ENCODE results near the gene THPO. TPM values are rescaled to one million over a fixed set of nuclear protein-coding genes. Genes with fewer than 3 reads are reported as not detected.

THPO gene
- total and polyA plus RNA-seq, 2 experiments from 2014 or later = 0.14 to 1.9 TPM

DNA sequence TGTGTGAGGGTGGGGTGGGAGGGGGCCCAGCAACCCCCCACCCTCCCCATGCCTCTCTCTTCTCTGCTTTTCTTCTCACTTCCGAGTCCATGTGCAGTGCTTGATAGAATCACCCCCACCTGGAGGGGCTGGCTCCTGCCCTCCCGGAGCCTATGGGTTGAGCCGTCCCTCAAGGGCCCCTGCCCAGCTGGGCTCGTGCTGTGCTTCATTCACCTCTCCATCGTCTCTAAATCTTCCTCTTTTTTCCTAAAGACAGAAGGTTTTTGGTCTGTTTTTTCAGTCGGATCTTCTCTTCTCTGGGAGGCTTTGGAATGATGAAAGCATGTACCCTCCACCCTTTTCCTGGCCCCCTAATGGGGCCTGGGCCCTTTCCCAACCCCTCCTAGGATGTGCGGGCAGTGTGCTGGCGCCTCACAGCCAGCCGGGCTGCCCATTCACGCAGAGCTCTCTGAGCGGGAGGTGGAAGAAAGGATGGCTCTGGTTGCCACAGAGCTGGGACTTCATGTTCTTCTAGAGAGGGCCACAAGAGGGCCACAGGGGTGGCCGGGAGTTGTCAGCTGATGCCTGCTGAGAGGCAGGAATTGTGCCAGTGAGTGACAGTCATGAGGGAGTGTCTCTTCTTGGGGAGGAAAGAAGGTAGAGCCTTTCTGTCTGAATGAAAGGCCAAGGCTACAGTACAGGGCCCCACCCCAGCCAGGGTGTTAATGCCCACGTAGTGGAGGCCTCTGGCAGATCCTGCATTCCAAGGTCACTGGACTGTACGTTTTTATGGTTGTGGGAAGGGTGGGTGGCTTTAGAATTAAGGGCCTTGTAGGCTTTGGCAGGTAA is 32.5 kb downstream of the THPO start:
- H3K4me2 ChIP-seq = 0 out of 2 replicates have a peak overlapping the region, but pooled peaks have one; percentile 18
- H3K36me3 ChIP-seq (ENCODE audit: insufficient read depth) = no peaks in the 10 kb centered on the region
- no peak overlapping the region for H3K27ac ChIP-seq (ENCODE audit: low read depth)
- H4K20me1 ChIP-seq (replicated peaks; ENCODE audit: insufficient read depth) = peaks cover 7% of the 10 kb centered on the region; the same call in 1 of the 2 replicates
- ATAC-seq (peak; percentile 92), DNase-seq (ENCODE audit: low spot score) (peak; percentile 94)
- no peak overlapping the region for H2AFZ ChIP-seq
- peak overlapping the region; percentile 53; the same call in 2 of the 3 replicates for H3K4me3 Mint-ChIP-seq
- no peaks in the 10 kb centered on the region for H3F3A ChIP-seq (replicated peaks; ENCODE audit: low read depth)
- H3K79me2 ChIP-seq (replicated peaks; ENCODE audit: insufficient read depth) = peaks cover 3% of the 10 kb centered on the region; the same call in 1 of the 2 replicates
- H3K4me3 ChIP-seq = no peak overlapping the region
- H3K9me3 Mint-ChIP-seq = no peaks in the 10 kb centered on the region
- H3K27ac Mint-ChIP-seq = peak overlapping the region; percentile 90
- H3K4me1 Mint-ChIP-seq = peaks cover 20% of the 10 kb centered on the region
- TF ChIP-seq, protein P1, sequence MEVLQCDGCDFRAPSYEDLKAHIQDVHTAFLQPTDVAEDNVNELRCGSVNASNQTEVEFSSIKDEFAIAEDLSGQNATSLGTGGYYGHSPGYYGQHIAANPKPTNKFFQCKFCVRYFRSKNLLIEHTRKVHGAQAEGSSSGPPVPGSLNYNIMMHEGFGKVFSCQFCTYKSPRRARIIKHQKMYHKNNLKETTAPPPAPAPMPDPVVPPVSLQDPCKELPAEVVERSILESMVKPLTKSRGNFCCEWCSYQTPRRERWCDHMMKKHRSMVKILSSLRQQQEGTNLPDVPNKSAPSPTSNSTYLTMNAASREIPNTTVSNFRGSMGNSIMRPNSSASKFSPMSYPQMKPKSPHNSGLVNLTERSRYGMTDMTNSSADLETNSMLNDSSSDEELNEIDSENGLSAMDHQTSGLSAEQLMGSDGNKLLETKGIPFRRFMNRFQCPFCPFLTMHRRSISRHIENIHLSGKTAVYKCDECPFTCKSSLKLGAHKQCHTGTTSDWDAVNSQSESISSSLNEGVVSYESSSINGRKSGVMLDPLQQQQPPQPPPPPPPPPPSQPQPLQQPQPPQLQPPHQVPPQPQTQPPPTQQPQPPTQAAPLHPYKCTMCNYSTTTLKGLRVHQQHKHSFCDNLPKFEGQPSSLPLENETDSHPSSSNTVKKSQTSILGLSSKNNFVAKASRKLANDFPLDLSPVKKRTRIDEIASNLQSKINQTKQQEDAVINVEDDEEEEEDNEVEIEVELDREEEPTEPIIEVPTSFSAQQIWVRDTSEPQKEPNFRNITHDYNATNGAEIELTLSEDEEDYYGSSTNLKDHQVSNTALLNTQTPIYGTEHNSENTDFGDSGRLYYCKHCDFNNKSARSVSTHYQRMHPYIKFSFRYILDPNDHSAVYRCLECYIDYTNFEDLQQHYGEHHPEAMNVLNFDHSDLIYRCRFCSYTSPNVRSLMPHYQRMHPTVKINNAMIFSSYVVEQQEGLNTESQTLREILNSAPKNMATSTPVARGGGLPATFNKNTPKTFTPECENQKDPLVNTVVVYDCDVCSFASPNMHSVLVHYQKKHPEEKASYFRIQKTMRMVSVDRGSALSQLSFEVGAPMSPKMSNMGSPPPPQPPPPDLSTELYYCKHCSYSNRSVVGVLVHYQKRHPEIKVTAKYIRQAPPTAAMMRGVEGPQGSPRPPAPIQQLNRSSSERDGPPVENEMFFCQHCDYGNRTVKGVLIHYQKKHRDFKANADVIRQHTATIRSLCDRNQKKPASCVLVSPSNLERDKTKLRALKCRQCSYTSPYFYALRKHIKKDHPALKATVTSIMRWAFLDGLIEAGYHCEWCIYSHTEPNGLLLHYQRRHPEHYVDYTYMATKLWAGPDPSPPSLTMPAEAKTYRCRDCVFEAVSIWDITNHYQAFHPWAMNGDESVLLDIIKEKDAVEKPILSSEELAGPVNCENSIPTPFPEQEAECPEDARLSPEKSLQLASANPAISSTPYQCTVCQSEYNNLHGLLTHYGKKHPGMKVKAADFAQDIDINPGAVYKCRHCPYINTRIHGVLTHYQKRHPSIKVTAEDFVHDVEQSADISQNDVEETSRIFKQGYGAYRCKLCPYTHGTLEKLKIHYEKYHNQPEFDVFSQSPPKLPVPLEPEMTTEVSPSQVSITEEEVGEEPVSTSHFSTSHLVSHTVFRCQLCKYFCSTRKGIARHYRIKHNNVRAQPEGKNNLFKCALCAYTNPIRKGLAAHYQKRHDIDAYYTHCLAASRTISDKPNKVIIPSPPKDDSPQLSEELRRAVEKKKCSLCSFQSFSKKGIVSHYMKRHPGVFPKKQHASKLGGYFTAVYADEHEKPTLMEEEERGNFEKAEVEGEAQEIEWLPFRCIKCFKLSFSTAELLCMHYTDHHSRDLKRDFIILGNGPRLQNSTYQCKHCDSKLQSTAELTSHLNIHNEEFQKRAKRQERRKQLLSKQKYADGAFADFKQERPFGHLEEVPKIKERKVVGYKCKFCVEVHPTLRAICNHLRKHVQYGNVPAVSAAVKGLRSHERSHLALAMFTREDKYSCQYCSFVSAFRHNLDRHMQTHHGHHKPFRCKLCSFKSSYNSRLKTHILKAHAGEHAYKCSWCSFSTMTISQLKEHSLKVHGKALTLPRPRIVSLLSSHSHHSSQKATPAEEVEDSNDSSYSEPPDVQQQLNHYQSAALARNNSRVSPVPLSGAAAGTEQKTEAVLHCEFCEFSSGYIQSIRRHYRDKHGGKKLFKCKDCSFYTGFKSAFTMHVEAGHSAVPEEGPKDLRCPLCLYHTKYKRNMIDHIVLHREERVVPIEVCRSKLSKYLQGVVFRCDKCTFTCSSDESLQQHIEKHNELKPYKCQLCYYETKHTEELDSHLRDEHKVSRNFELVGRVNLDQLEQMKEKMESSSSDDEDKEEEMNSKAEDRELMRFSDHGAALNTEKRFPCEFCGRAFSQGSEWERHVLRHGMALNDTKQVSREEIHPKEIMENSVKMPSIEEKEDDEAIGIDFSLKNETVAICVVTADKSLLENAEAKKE (CRISPR knock-in tag; IDR thresholded peaks at IDR 0.05) = no peak
- 0 out of 2 replicates have a peak, but pooled peaks have one; percentile 19 for TF ChIP-seq POLR2AphosphoS5 (IDR thresholded peaks at IDR 0.05; ENCODE audit: low read depth)
- peak; percentile 60 to 67 for TF ChIP-seq CTCF (conservative IDR thresholded peaks at IDR 0.05; ENCODE audit: low read depth in 2 of 2)
- TF ChIP-seq CREB1 (CRISPR knock-in tag; IDR thresholded peaks at IDR 0.05; ENCODE audit: low read depth) = no peak
- 0 out of 2 replicates have a peak, but pooled peaks cover 4% of the 10 kb centered on the region for H3K4me1 ChIP-seq (ENCODE audit: insufficient read depth)
- H3K9me2 ChIP-seq (ENCODE audit: insufficient read depth) = no peaks in the 10 kb centered on the region
- peaks cover 18% of the 10 kb centered on the region for H3K36me3 Mint-ChIP-seq (ENCODE audit: low read depth)
- peaks cover 14% of the 10 kb centered on the region for H3K27me3 Mint-ChIP-seq (ENCODE audit: insufficient read depth, low read depth, poor library complexity)
- no peaks in the 10 kb centered on the region for H3K27me3 ChIP-seq (ENCODE audit: insufficient read depth)
